ENCODE data around the gene SERPIND1. TPM values are rescaled to one million over a fixed set of nuclear protein-coding genes. Genes with fewer than 3 reads are reported as not detected.

Gene SERPIND1
- polyA plus RNA-seq, 1 experiment = 0.06 TPM

DNA sequence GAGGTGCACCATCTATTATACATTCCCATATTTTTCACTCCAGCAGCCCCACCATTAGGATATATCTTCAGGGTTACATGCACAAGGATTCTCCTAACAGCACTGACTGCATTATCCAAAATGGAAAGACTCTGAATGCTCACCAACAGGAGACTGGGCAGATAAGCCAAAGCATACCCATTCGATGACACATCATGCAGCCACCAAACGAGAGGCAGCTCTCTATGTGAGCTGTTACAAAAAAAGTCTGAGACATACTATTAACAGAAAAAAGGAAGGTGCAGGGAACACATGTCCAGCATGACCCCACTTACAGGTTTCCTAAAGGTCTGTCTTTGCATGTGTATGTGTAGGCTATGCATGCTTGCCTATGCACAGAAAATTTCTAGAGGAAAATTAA lies 12.4 kb upstream of the SERPIND1 start:
- Histone ChIP-seq H3K27me3 (ENCODE audit: control insufficient read depth, insufficient read depth, low read length) (no peaks in the 10 kb centered on the region), H3K9me3 (ENCODE audit: control insufficient read depth, insufficient read depth, low read length) (no peaks in the 10 kb centered on the region), H3K27ac (ENCODE audit: low read depth, low read length) (no peak overlapping the region), H3K4me3 (ENCODE audit: low read depth, low read length) (no peak overlapping the region)
- ChIA-PET CTCF (interaction anchor here (3.2 kb wide), 1 partner anchor 22 kb away, joined by 18 read pairs; no protein-coding TSS in a partner anchor), POLR2A (no interaction called here)
- DNase-seq (ENCODE audit: low read depth, low spot score) = no peak
- TF ChIP-seq, protein P1, sequence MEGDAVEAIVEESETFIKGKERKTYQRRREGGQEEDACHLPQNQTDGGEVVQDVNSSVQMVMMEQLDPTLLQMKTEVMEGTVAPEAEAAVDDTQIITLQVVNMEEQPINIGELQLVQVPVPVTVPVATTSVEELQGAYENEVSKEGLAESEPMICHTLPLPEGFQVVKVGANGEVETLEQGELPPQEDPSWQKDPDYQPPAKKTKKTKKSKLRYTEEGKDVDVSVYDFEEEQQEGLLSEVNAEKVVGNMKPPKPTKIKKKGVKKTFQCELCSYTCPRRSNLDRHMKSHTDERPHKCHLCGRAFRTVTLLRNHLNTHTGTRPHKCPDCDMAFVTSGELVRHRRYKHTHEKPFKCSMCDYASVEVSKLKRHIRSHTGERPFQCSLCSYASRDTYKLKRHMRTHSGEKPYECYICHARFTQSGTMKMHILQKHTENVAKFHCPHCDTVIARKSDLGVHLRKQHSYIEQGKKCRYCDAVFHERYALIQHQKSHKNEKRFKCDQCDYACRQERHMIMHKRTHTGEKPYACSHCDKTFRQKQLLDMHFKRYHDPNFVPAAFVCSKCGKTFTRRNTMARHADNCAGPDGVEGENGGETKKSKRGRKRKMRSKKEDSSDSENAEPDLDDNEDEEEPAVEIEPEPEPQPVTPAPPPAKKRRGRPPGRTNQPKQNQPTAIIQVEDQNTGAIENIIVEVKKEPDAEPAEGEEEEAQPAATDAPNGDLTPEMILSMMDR (IDR thresholded peaks at IDR 0.05; ENCODE audit: low read depth, low read length) = no peak

DNA sequence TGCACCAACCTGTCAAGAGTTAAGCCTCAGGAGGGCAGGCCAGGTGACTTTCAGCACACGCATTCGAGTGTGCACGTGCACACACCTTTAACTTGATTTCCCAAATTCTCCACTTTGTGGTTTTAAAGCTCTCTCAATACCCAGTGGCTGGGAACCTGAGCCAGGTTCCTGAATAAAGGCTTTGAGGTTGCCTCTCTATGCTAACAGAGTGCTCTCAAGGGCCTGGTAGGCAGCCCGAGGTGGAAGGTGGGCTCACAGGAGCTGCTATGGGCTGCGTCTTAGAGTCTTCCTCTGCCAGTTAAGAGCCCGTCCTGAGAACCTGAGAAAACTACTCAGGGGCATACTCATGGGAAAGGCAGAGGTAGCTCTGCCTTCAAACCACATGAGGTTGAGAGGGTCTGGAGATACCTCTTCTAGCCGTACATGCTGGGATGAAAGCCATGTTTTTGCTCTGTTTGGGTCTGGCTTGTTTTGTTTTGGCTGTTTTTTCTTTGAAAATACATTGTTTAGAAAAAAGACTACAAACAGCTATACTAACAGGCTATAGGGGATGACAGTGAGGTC lies 11.6 kb upstream of the SERPIND1 start:
- no peak for DNase-seq (ENCODE audit: low read depth, low spot score)
- ChIA-PET CTCF (interaction anchor here (3.2 kb wide), 1 partner anchor 21 kb away, joined by 18 read pairs; no protein-coding TSS in a partner anchor), POLR2A (no interaction called here)
- TF ChIP-seq, protein P1 (IDR thresholded peaks at IDR 0.05; ENCODE audit: low read depth, low read length) = no peak
- H3K4me3 ChIP-seq (ENCODE audit: low read depth, low read length) = no peak overlapping the region
- H3K27me3 ChIP-seq (ENCODE audit: control insufficient read depth, insufficient read depth, low read length) = no peaks in the 10 kb centered on the region
- H3K9me3 ChIP-seq (ENCODE audit: control insufficient read depth, insufficient read depth, low read length) = no peaks in the 10 kb centered on the region
- H3K27ac ChIP-seq (ENCODE audit: low read depth, low read length) = no peak overlapping the region

DNA sequence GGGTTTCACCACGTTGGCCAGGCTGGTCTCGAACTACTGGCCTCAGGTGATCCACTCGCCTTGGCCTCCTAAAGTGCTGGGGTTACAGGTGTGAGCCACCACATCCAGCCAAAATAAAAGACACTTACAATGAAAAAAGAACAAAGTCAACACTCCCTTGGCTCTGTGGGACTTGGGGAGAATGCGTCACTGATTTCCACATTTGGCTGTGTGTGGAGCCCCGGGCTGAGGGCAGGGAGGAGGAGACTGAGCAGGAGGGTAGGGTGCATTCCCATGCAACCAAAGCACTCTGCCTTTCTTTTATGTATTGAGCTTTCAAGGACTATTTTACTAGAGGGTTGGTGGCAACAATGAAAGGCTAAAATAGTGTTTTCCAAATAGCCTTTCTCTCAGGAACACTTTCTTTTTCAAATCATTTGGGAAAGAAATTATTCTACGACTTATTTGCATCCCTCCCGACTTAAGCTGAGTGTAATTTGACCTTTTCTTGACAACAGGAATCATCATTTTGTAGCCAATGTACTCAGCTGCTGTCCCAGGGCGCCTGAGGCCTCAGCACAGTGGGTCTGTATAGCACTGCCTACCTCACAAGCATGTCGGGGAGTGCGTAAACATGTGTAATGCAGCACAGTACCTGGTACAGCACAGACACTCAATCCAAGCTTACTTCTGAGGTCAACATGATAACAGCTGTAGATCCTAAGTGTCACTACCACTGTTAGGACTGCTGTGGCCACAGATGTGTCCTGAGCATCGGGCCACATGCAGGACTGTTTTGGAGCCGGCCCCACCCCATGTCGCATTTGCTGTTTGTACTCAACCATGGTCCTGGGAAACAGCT lies 10.1 kb upstream of the SERPIND1 start:
- H3K27me3 ChIP-seq (ENCODE audit: control insufficient read depth, insufficient read depth, low read length) = no peaks in the 10 kb centered on the region
- POLR2A ChIA-PET = no interaction called here

DNA sequence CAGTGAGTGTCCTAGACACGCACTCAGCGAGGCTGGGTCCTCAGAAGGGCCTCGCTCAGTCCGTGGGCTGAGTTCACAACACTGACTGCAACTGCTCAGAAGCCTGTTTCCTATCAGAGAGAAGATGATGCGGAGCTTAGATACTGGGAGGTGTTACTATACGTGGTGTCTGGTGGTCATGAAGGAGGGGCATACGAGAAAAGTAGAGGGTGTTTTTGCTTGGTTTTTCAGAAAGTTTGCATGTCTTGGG lies 9.5 kb upstream of the SERPIND1 start:
- no peak overlapping the region for H3K27ac ChIP-seq (ENCODE audit: low read depth, low read length)
- ChIA-PET CTCF (interaction anchor here (0.6 to 3.2 kb wide), 2 partner anchors 19 to 153 kb away, joined by 3 to 18 read pairs; partner anchors contain the start of gene CRKL), POLR2A (no interaction called here)
- DNase-seq (ENCODE audit: low read depth, low spot score) = no peak
- TF ChIP-seq, protein P1 (IDR thresholded peaks at IDR 0.05; ENCODE audit: low read depth, low read length) = no peak
- no peaks in the 10 kb centered on the region for H3K27me3 ChIP-seq (ENCODE audit: control insufficient read depth, insufficient read depth, low read length)
- no peaks in the 10 kb centered on the region for H3K9me3 ChIP-seq (ENCODE audit: control insufficient read depth, insufficient read depth, low read length)
- no peak overlapping the region for H3K4me3 ChIP-seq (ENCODE audit: low read depth, low read length)

More for the DNA sequence above, 10.1 kb upstream of the SERPIND1 start:
- TF ChIP-seq, protein P1 (IDR thresholded peaks at IDR 0.05; ENCODE audit: low read depth, low read length) = no peak
- Histone ChIP-seq H3K4me3 (ENCODE audit: low read depth, low read length) (no peak overlapping the region), H3K27ac (ENCODE audit: low read depth, low read length) (no peak overlapping the region), H3K9me3 (ENCODE audit: control insufficient read depth, insufficient read depth, low read length) (no peaks in the 10 kb centered on the region)
- no peak for DNase-seq (ENCODE audit: low read depth, low spot score)
- CTCF ChIA-PET = interaction anchor here (0.6 to 3.2 kb wide), 3 partner anchors 20 to 346 kb away, joined by 3 to 18 read pairs (median 3); partner anchors contain the start of gene CRKL

DNA sequence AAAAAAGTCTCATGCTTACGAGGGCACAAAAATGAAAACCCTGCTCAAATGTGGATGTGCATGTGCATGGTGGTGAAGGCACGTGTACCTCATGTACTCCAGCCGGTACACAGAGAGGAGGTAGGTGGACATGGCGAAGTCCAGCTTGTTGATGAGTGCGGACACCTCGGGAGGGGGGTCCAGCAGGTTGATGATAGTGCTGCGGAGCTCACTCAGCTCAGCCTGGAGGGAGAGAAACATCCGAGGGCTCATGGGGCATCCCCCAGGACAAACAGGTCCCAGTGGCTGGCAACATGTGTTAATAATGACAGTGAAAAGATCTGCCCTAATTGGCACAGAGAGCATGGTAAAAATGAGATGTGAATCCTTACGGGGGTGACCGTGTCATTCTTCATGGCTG lies 9.2 kb upstream of the SERPIND1 start:
- TF ChIP-seq, protein P1 (IDR thresholded peaks at IDR 0.05; ENCODE audit: low read depth, low read length) = no peak
- no peak for DNase-seq (ENCODE audit: low read depth, low spot score)
- H3K9me3 ChIP-seq (ENCODE audit: control insufficient read depth, insufficient read depth, low read length) = no peaks in the 10 kb centered on the region
- CTCF ChIA-PET = interaction anchor here (3.2 kb wide), 1 partner anchor 19 kb away, joined by 18 read pairs; no protein-coding TSS in a partner anchor
- H3K27me3 ChIP-seq (ENCODE audit: control insufficient read depth, insufficient read depth, low read length) = no peaks in the 10 kb centered on the region
- H3K27ac ChIP-seq (ENCODE audit: low read depth, low read length) = no peak overlapping the region
- POLR2A ChIA-PET = no interaction called here
- H3K4me3 ChIP-seq (ENCODE audit: low read depth, low read length) = no peak overlapping the region

Measured in AG04450 (cell line).